Keratinocyte (primary cell): Measurements from ENCODE around the gene TNFSF11. TPM values are rescaled to one million over a fixed set of nuclear protein-coding genes. Genes with fewer than 3 reads are reported as not detected.

Experiments
- DNase-seq: peaks from one replicate; pipeline ENCODE4 v3.0.0-alpha.2; 2011; ENCODE audit warnings: low read depth, missing footprints, low spot score
- FAIRE-seq: peaks from 2 replicates; lab custom pipeline; 2011; peaks lifted over from hg19 to GRCh38; lab: Jason Lieb, UNC
- H2AFZ ChIP-seq: 2 replicates; pipeline ENCODE4 v1.6.0; 2012; ENCODE audit warnings: low read length, control low read depth, inconsistent platforms; ENCODE audit not compliant: control insufficient read depth
- H3K27ac ChIP-seq: 2 replicates; pipeline ENCODE4 v1.5.1; 2011; ENCODE audit warnings: low read length; ENCODE audit not compliant: control insufficient read depth, insufficient read depth
- H3K27me3 ChIP-seq: 3 replicates; pipeline ENCODE4 v1.6.0; 2011; ENCODE audit warnings: low read length; ENCODE audit not compliant: control insufficient read depth, insufficient read depth; ENCODE audit errors: extremely low read depth
- H3K36me3 ChIP-seq, 2 experiments: 2 replicates in 1 of 2; 3 replicates in 1 of 2; pipeline ENCODE4 v1.5.1; 2011; ENCODE audit warnings: low read length in 2 of 2, mild to moderate bottlenecking in 1 of 2; ENCODE audit not compliant: control insufficient read depth in 2 of 2, insufficient read depth in 2 of 2; ENCODE audit errors: extremely low read depth in 1 of 2
- H3K4me1 ChIP-seq: 3 replicates; pipeline ENCODE4 v1.5.1; 2011; ENCODE audit warnings: low read length; ENCODE audit not compliant: control insufficient read depth, insufficient read depth; ENCODE audit errors: extremely low read depth
- H3K4me2 ChIP-seq: 3 replicates; pipeline ENCODE4 v1.6.0; 2011; ENCODE audit warnings: low read depth, low read length; ENCODE audit not compliant: control insufficient read depth, insufficient read depth; ENCODE audit errors: extremely low read depth
- H3K4me3 ChIP-seq, 3 experiments: fragments of 200-600 bp in 1 of 3; sonication (generic) in 1 of 3; 2 replicates in 2 of 3; 3 replicates in 1 of 3; pipeline ENCODE4 v1.5.1; 2011 to 2016; ENCODE audit warnings: low read length in 3 of 3, mild to moderate bottlenecking in 3 of 3, control low read depth in 2 of 3, inconsistent platforms in 1 of 3, low read depth in 1 of 3, mixed read lengths in 1 of 3, mixed run types in 1 of 3, moderate library complexity in 1 of 3; ENCODE audit not compliant: control insufficient read depth in 2 of 3, insufficient read depth in 2 of 3; ENCODE audit errors: extremely low read depth in 1 of 3
- H3K79me2 ChIP-seq: 2 replicates; pipeline ENCODE4 v1.6.0; 2012; ENCODE audit warnings: low read length; ENCODE audit not compliant: control insufficient read depth, insufficient read depth
- H3K9ac ChIP-seq: 3 replicates; pipeline ENCODE4 v1.6.0; 2011; ENCODE audit warnings: low read length; ENCODE audit not compliant: control insufficient read depth, insufficient read depth; ENCODE audit errors: extremely low read depth
- H3K9me1 ChIP-seq: 3 replicates; pipeline ENCODE4 v1.6.0; 2011; ENCODE audit warnings: low read length; ENCODE audit not compliant: control insufficient read depth, insufficient read depth; ENCODE audit errors: extremely low read depth
- H3K9me3 ChIP-seq: 2 replicates; pipeline ENCODE4 v1.5.1; 2012; ENCODE audit warnings: low read depth, low read length; ENCODE audit not compliant: control insufficient read depth
- H4K20me1 ChIP-seq: 3 replicates; pipeline ENCODE4 v1.6.0; 2011; ENCODE audit warnings: low read length; ENCODE audit not compliant: control insufficient read depth, insufficient read depth; ENCODE audit errors: extremely low read depth
- CTCF ChIP-seq, 3 experiments: IDR thresholded peaks in 1 of 3; conservative IDR thresholded peaks in 1 of 3; optimal IDR thresholded peaks in 1 of 3; 2 replicates in 2 of 3; 3 replicates in 1 of 3; pipeline versions ENCODE3 to v1.5.1; 2011; ENCODE audit warnings: low read length in 3 of 3, mild to moderate bottlenecking in 3 of 3, moderate library complexity in 2 of 3, control low read depth in 1 of 3, inconsistent platforms in 1 of 3; ENCODE audit not compliant: insufficient read depth in 2 of 3; ENCODE audit errors: extremely low read depth in 1 of 3
- EZH2 ChIP-seq: IDR thresholded peaks from one replicate; pipeline ENCODE4 v1.6.1; 2012; ENCODE audit warnings: inconsistent platforms, mild to moderate bottlenecking, low read length, moderate library complexity
- dilution Hi-C: fragments of 300-500 bp; cut with MboI; formaldehyde crosslinking; loops from one replicate; pipeline ENCODE4 v1.7.0; 2020; ENCODE audit warnings: low sequenced_read_pairs; ENCODE audit not compliant: extremely low pct_ligation_motif_present
- polyA plus RNA-seq, 5 experiments: library from polyadenylated mRNA; depleted of rRNA in 3 of 5; stranded (reverse) in 3 of 5; stranded (forward) in 1 of 5; unstranded in 1 of 5; fragments of >200 nt; gene quantifications; 1 replicate in 1 of 5; 2 replicates in 3 of 5; 3 replicates in 1 of 5; pipeline versions ENCODE4 v1.2.1 to v1.2.3, GENCODE V29; 2011 to 2012; ENCODE audit warnings: missing spikeins in 2 of 5, low read depth in 1 of 5, low replicate concordance in 1 of 5

The TNFSF11 gene
- polyA plus RNA-seq, 1 donor (not counting 4 experiments of a cell fraction or from before 2014, with no cell fraction given): not detected

GRCh38 chr13:42600943-42601342 lies 27.0 kb downstream of the TNFSF11 start:
- dilution Hi-C loops: no loop called here
- Histone ChIP-seq H3K9me3 (no peaks in the 10 kb centered on the region), H3K4me2 (no peak overlapping the region), H3K9ac (no peak overlapping the region), H4K20me1 (no peaks in the 10 kb centered on the region), H3K36me3 (no peaks in the 10 kb centered on the region), H2AFZ (no peak overlapping the region), H3K4me3 (no peak overlapping the region), H3K27me3 (peaks cover 10% of the 10 kb centered on the region), H3K27ac (no peak overlapping the region), H3K79me2 (no peaks in the 10 kb centered on the region), H3K9me1 (no peaks in the 10 kb centered on the region), H3K4me1 (no peaks in the 10 kb centered on the region)
- FAIRE-seq: no peak
- no peak for DNase-seq
- TF ChIP-seq CTCF (optimal IDR thresholded peaks at IDR 0.05 in 1 of 3, IDR thresholded peaks at IDR 0.05 in 1 of 3, conservative IDR thresholded peaks at IDR 0.05 in 1 of 3; ENCODE audit: extremely low read depth in 1 of 3, insufficient read depth in 2 of 3, low read length in 3 of 3) (no peak), EZH2 (no peak)

- peaks cover 17% of the 10 kb centered on the region for H3K27me3 ChIP-seq
- no peaks in the 10 kb centered on the region for H3K9me1 ChIP-seq
- FAIRE-seq (no peak), DNase-seq (no peak)
- H3K36me3 ChIP-seq: no peaks in the 10 kb centered on the region
- no peaks in the 10 kb centered on the region for H3K9me3 ChIP-seq
- no peak overlapping the region for H3K4me3 ChIP-seq
- no peak overlapping the region for H2AFZ ChIP-seq
- H3K9ac ChIP-seq: no peak overlapping the region
- dilution Hi-C loops: no loop called here
- no peaks in the 10 kb centered on the region for H4K20me1 ChIP-seq
- no peak overlapping the region for H3K27ac ChIP-seq
- TF ChIP-seq EZH2: no peak
- TF ChIP-seq CTCF (optimal IDR thresholded peaks at IDR 0.05 in 1 of 3, IDR thresholded peaks at IDR 0.05 in 1 of 3, conservative IDR thresholded peaks at IDR 0.05 in 1 of 3; ENCODE audit: extremely low read depth in 1 of 3, insufficient read depth in 2 of 3, low read length in 3 of 3): no peak
- no peaks in the 10 kb centered on the region for H3K79me2 ChIP-seq
- no peak overlapping the region for H3K4me2 ChIP-seq
- no peaks in the 10 kb centered on the region for H3K4me1 ChIP-seq
Observed at GRCh38 chr13:42602906-42603305, 29.0 kb downstream of the TNFSF11 start.
